NCI-H69 (cell line): ENCODE results near the gene BTBD16.

Experiments
- DNase-seq: peaks from one replicate; lab custom pipeline; 2025; lab: John Stamatoyannopoulos, UW

BTBD16 gene

DNA sequence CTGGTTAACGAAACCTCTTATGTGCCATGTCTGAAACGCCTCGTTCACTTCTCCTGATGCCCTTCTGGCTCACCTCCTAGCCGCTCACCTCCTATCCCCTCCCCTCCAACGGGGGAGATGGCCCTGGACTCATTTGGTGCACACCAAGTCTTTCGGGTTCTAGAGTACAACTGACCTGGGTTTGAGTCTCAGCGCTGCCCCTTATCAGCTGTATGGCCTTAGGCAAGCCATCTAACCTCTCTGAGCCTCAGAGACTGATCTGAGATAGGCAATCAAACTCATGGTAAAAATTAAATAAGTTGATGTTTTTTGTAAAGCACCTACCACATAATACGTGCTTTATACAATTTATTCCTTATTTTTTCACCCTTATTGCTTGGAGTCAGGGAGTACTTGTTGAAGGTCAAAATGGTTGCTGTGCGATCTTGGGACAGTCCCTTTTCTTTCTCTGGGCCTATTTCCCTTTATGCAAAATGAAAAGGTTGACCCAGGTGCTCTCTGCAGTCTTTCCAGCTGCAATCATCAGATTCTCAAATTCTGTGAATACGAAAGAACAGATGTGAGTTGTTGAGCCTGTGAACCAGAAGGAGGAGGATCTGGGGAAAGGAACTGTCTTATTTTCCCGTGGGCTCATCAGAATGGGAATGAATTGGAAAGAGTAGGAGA is 72.2 kb downstream of the BTBD16 start:
- DNase-seq = no peak

GRCh38 chr10:122343936-122344335 is 72.8 kb downstream of the BTBD16 start:
- DNase-seq = no peak

- no peak for DNase-seq
Observed at GRCh38 chr10:122344741-122345258, 73.7 kb downstream of the BTBD16 start.

DNA sequence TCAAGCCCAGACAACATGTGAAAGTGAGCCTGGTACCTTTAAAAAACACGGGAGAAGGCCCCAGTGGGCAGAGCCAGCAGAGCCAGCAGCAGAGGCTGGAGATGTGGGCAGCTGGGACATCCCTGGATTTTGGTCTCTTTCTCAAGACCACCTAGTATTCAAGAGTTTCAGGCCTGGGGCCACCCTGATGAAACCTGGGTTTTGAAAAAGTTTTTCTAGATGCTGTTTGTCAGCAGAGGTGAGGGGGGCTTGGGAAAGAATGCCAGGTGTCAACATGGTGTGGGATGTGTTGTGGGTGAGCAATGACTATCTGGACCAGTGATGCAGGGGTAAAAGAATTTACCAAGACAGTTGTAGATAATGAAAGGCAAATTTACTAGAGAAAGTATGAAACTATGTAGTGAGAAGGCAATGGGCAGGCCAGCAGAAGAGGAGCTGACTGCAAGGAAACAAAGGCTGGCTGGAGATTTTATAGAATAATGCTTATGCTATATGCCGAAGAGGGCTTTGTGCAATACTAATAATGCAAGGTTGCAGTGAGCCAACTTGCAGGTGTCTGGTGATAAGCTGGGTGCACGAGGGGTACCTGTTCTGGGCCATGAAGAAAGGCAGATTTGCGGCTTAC is 75.3 kb downstream of the BTBD16 start:
- no peak for DNase-seq

- DNase-seq = peak; percentile 49
Observed at GRCh38 chr10:122347170-122347841, 76.2 kb downstream of the BTBD16 start.

GRCh38 chr10:122348512-122348911 is 77.4 kb downstream of the BTBD16 start:
- DNase-seq = peak; percentile 85

DNA sequence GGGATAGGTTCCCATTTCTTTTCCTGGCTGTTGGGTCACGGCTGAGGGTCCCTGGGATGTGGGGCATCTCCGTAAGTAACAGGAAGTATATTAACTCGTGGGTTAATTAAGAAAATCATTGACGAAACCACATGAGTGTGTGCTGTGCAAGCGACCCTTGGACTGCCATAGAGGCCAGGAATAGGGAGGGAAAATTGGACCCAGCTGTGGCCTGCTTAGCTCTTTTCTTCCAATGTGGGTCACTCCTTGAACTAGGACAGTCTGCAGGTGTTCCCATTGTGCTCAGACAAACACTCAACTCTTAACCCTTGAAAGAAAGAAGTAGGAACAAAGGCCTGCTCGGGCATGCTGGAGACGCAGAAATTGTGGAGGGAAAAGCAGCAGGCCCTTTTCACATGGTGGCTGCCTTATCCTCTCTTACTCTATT is 77.9 kb downstream of the BTBD16 start:
- DNase-seq = peak; percentile 43

GRCh38 chr10:122349758-122350369 is 78.8 kb downstream of the BTBD16 start:
- DNase-seq = no peak

GRCh38 chr10:122350893-122351292 is 79.8 kb downstream of the BTBD16 start:
- no peak for DNase-seq

- DNase-seq = no peak
Observed at GRCh38 chr10:122352817-122353525, 81.9 kb downstream of the BTBD16 start.

DNA sequence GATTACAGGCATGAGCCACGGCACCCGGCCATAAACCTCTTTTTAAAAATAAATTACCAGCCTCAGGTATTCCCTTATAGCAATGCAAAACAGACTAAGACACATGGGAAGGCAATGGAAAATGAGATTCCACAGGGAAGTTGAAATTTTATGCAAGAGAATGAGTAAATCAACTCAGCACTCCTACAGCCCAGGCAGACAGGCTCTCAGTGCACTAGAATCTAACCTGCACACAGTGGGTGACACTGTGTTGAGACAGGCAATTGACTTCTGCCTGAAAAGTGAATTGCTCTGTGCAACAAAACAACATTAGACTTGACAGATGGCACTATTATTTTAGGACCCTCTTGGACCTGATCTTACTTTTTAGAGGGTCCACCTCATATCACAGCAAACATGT is 83.3 kb downstream of the BTBD16 start:
- no peak for DNase-seq

GRCh38 chr10:122357685-122358084 is 86.6 kb downstream of the BTBD16 start:
- no peak for DNase-seq

DNA sequence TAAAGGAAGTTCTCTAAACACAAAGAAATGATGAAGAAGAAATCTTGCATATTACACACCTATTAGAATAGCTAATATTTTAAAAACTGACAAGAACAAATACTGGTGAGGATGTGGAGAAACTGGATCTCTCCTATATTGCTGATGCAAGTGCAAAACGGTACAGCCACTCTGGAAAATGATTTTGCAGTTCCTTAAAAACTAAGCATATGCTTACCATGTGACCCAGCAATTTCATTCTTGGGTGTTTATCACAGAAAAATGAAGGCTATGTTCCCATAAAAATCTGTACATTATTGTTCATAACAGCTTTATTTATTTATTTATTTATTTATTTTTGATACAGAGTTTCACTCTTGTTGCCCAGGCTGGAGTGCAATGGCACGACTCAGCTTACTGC is 88.5 kb downstream of the BTBD16 start:
- no peak for DNase-seq

DNA sequence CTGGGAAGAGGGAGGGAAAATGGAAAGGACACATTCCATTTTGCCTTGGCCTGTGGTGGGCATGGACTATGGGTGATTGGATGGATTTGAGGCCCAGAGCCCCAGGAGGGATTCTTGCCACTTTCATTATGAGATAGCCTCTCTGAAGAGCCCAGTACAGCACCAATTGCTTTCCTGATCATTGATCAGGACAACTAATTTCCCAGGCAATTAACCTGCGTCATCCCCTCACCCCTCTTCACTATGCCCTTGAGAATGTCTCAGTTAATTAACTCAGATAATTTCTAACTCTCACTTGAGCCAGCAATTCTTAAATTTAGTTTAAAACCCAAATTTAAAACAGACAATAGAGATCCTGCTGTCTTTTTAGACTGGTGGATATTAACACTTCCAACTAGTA is 90.0 kb downstream of the BTBD16 start:
- DNase-seq = no peak

GRCh38 chr10:122362031-122362592 is 91.0 kb downstream of the BTBD16 start:
- no peak for DNase-seq

- peak; percentile 81 for DNase-seq
Observed at GRCh38 chr10:122362621-122363020, 91.5 kb downstream of the BTBD16 start.

DNA sequence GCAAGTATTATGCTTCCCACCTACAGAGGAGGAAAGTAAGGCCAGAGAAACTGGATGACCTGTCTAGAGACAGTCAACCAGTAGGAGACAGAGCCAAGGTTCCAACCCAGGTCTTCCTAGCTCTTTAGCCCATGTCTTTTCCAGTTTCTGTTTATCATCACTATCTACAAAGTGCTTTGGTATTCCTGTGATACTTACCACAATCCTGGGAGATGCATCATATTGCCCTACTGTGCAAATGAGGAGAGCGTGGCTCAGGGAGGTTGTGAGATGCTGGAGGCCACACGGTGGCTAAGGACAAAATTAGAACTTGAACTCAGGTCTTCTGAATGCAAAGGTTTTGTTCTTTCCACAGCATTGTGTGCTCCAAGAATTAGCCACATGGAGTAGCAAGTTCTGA is 92.2 kb downstream of the BTBD16 start:
- DNase-seq = no peak

GRCh38 chr10:122363722-122364463 is 92.8 kb downstream of the BTBD16 start:
- DNase-seq = peak; percentile 58

GRCh38 chr10:122368502-122369254 is 97.6 kb downstream of the BTBD16 start:
- DNase-seq = peak; percentile 88

GRCh38 chr10:122373108-122373507 is 102.0 kb downstream of the BTBD16 start:
- no peak for DNase-seq
